Measurements from ENCODE around the gene NOS1AP.
"Not testable (repeated sequence)": the region's sequence is repeated elsewhere in the genome, so short reads cannot be mapped to it uniquely, and the experiment has no call there.

The NOS1AP gene

DNA sequence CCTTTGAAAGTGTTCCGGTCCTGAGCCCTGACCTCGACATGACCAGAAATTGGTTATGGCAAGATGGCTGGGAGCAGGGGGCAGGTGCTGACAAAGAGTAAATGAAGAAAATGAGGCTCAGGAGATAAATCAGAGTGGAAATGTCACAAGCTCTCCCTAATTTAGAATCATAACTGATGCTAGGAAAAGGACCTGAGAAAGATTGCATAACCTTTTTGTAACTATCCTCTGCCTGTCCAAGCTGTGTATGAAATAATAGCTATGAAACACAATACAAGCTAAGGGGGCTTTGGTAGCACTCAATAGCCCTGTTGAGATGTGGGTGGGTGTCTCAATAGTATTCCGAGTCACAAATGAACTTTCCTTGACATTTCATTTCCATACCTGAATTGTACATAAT is 12.9 kb upstream of the NOS1AP start:
- DNase-seq (ENCODE audit: low read depth in 1 of 2, low spot score in 1 of 2): no peak

DNA sequence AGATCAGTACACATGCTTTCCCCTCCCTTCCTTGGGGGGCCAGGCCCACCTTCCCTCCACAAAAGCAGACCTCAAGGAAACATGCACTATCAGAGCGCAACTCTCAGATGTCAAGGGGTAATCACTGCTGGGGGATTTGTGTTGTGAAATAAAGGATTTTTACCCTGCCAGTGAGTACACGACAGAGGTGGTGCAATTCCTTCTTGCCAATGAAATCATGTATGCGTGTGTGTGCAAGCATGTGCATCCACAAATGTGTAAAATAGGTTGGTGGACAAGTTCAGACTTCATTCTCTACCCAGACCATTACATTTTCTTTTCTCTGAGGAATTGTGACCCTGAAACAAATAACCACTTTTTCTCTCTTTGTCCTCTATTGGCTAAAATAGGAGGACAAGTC is 9.8 kb upstream of the NOS1AP start:
- no peak for DNase-seq (ENCODE audit: low read depth in 1 of 2, low spot score in 1 of 2)

DNA sequence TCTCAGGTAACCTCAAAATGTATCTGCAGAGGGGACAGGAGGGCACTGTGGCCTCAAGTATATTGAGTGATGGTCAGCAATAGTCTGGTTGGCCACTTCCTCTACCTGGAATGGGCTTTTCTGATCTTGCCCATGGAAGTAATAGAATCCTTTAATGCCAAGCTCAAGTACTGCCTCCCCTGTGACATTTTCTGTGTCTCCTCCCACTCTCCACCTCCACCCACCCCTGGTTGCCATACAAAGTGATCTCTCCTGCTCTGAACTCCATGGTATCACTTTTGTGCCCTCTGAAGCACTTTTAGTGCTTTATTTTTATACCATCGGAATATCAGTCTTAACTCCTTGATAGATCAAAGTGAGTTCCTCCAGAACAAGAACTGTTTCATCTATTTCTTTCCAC is 9.2 kb upstream of the NOS1AP start:
- no peak for DNase-seq (ENCODE audit: low read depth in 1 of 2, low spot score in 1 of 2)

DNA sequence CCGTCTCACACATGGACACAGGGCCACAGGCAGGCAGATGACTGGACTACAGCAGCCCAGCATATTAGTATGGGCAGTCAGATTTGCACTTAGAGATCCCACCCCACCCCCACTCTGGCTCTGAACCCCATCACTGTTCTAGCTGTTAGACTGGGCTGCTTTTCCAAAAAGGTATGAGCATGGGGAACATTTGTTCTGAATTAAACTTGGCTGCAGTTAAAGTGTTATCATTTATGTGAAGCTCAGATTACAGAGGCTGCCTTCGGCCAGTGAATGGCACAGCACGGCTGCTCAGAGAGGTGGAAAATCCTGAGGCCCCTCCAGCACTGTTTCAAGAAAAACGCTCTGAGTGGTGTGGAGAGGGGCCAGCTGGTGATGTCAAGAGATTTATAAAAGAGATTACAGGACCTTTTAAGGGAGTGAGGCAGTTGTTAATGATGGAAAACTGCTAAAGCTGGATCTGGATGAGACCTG is 6.9 kb upstream of the NOS1AP start:
- DNase-seq (ENCODE audit: low read depth in 1 of 2, low spot score in 1 of 2): no peak

DNA sequence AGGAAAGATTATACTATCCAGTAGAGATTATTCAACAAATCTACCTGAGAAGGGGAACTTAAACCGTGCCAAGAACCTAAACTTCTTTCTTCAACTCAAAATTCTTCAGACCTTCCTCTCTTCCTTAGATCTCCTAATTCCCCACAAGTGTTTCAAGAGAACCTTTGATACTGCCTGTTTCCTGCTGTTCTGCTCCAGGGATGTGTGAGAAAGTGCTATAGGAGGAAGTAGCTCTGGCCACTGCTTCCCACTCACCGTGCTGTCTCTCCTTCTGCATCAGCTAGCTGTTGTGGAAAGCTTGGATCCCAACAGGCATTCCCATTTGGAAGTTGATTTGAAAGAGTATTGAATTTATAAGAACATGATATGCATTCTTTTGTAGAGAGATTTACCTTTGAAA is 4.5 kb upstream of the NOS1AP start:
- DNase-seq (ENCODE audit: low read depth in 1 of 2, low spot score in 1 of 2): no peak

DNA sequence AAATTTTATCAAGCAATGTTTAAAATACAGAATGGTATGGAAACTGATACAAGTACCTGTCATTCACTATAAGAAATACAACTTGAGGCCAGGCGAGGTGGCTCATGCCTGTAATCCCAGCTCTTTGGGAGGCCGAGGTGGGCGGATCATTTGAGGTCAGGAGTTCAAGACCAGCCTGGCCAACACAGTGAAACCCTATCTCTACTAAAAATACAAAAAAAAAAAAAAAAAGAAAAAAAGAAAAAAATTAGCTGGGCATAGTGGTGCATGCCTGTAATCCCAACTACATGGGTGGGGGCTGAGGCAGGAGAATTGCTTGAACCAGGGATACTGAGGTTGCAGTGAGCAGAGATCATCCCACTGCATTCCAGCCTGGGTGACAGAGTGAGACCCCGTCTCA is 2.7 kb upstream of the NOS1AP start:
- not testable (repeated sequence) for DNase-seq (ENCODE audit: low read depth in 1 of 2, low spot score in 1 of 2)

DNA sequence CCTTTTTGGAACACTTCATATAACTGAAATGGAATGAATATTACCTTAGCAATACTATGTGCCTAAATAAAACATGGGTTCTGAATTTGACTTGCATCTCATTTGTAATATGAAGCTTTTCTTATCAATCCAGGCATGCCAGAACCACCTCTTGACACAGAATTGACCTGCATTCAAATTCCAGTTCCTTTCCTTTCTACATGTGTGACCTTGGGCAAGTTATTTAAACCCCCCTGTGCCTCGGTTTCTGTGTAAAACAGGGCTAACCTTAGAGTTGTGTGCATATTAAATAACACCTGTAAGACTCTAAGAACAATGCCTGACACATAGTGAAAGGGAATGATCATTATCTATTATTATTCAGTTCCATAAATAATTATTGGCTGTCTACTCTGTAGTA is 2.0 kb upstream of the NOS1AP start:
- DNase-seq (ENCODE audit: low read depth in 1 of 2, low spot score in 1 of 2): no peak

DNA sequence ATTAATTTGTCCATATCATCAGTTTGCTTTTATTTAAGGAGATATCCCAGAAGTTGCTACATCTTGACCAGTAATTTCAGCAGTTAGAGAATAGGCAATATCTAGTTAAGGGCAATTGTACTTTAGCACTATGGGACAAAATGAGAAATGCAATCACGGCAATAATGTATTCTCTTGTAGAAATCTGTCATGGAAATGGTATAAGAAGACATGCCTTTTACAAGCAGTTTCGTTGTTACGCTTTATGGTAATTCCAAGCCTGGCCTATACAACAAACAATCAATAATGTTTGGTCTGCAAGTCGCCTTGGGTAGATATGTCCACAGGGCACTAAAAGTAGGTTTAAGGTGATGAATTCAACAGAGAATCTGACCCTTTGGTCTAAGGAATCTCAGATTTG is 1.2 kb upstream of the NOS1AP start:
- DNase-seq (ENCODE audit: low read depth in 1 of 2, low spot score in 1 of 2): no peak

DNA sequence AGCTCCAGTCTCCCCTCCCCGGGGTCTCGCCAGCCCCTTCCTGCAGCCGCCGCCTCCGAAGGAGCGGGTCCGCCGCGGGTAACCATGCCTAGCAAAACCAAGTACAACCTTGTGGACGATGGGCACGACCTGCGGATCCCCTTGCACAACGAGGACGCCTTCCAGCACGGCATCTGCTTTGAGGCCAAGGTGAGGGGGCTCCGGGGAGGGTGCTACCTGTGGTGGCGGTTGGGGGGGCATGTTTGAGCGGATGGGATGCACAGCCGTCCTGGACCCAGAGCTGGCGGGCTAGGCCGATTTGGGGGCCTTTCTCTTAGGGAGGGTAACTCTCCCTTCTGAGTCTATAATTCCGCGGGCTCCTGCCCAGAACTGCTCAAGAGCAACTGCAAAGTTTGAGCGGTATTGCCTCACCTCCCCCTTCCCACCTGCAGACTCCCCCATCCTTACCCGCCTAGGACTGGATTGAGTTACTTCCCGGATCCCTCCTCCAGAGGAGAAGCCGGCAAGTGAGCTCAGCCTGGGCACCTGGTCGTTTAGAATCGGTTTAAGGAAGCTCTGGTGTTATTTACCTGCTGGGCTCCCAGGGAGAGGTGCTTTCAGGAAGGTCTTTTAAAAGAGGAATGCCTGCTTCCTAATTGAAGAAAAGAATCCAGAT is 730 bp downstream of the NOS1AP start:
- no peak for DNase-seq (ENCODE audit: low read depth in 1 of 2, low spot score in 1 of 2)

DNA sequence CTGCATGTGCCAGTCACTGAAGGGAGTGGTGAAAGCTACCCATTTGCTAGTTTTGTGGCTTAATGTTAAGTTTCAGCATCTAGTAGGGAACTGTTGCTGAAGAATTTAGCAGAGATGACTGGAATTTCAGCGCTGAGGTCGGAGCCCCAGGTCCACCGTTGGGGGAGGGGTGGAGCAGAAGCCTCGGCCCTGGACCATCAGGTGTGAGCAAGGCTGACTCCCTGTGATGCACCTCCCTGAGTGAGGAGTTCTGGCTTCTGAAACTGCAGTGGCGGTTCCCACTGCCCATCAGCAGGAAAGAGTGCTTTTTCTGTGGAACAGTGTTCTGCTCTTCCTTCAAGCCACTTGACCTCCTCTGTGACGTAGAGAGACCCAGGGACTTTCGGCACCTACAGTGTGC is 1.3 kb downstream of the NOS1AP start:
- DNase-seq (ENCODE audit: low read depth in 1 of 2, low spot score in 1 of 2): no peak

DNA sequence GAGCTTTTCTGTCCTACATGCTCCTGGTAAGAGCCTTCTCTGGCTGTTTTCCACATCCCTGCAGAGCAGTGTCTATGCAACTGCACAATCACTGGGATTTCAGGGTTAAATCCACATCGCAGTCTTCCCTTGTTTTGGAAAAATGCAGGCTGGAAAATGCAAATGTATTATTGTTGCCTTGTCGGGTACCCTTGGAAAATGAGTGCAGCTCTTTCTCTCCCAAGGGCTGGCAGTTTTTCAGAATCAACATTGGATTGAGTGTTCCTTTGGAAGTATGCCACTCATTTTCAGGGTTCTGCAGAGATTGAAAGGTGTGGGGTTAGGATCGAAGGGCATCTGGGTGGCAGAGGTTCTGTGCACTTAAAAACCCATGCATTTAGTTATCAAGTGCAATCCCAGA is 3.2 kb downstream of the NOS1AP start:
- DNase-seq (ENCODE audit: low read depth in 1 of 2, low spot score in 1 of 2): no peak

DNA sequence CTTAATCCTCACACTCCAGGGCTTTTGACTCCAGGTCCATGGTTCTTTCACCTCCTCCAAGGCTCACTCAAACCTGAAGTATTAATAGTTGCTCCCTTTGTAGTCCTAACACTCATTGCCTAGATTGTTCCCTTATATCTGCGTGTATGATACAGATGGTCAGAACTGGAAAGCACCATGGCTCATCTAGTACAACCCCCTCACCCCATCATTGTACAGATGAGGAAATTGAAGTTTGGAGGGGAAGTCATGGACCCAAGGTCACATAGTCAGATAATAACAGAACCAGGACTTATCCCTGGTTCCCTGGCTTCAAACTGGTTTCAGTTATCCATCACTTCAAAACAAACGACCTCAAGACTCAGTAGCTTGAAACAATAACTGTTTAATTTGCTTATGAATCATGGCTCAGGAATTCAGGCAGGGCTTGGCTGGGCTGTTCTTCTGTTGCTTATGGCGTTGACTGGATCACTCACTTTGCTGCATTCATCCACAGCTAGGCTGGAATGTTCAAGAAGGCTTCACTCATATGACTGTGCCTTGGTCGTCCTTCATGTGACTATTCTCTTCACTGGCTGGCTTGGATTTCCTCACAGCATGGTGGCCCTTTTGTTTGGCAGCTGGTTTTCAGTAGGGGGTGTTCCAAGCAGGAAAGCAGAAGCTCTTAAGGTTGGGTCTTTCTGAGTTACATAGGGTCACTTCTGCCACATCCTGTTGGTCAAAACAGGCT is 5.0 kb downstream of the NOS1AP start:
- DNase-seq (ENCODE audit: low read depth in 1 of 2, low spot score in 1 of 2): no peak

DNA sequence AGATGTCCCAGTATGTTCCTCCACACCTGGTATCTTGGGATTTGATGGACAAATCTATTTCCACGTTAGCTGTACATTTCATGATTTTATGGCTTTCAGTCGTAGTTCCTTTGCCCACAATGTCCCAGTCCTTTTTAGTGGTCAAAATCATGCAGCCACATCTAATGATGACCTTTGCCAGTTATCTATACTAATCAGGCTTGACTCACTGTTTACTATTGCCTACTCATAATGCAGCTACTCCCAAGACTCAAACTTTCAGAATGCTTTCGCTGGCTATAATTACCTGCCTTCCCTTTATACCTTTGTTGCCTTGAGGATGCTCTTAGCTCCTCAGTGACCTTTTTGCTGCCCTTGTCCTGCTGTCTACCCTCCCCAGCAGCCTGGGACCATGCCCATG is 6.4 kb downstream of the NOS1AP start:
- DNase-seq (ENCODE audit: low read depth in 1 of 2, low spot score in 1 of 2): no peak

DNA sequence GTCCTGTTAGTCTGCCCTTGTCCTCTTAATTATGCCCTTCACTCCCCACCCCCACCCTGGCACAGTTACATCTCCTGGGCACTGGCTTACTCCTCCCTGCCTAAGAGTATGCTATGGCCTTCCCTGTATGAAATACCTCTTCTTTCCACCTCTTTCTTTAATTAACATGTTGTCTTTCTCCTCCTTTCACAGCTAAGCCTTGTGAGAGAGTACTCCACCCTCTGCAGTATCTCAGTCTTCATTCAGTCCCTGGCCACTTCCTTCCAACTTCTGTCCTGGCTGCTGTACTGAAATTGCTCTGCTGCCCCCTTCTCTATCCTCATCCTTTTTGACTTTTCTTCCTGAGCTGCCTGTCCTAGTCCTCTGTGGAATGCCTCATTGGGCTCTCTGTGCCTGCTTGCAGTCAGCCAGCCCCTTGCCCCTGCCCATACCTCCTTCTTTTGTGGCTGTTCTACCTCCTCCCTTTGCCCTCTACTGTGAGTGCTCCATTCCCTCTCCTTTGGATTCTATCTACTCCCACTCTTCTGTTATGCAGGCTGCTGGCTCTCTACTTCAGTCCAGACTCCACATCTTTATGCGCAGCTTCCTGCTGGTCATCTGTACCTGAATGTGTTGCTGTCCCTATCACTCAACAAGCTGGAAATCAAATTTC is 8.3 kb downstream of the NOS1AP start:
- no peak for DNase-seq (ENCODE audit: low read depth in 1 of 2, low spot score in 1 of 2)

DNA sequence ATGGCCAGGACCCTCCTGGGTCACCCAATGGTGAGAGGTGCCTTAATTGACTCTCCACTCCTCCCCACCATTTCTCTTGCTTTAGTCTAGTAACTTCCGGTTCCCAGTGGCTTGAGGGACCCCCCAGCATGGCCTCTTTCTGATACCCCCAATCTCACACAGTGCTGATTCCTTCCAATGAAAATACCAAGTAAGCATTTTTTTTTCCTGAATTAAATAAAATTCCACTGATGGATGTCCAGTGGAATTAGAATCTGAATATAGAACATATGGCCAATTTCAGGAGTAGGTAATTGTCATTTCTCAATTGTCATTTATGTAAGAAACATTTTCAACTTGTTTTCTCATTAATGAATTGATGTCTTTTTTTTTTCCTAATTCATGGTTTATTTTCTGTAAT is 9.5 kb downstream of the NOS1AP start:
- DNase-seq (ENCODE audit: low read depth in 1 of 2, low spot score in 1 of 2): no peak

DNA sequence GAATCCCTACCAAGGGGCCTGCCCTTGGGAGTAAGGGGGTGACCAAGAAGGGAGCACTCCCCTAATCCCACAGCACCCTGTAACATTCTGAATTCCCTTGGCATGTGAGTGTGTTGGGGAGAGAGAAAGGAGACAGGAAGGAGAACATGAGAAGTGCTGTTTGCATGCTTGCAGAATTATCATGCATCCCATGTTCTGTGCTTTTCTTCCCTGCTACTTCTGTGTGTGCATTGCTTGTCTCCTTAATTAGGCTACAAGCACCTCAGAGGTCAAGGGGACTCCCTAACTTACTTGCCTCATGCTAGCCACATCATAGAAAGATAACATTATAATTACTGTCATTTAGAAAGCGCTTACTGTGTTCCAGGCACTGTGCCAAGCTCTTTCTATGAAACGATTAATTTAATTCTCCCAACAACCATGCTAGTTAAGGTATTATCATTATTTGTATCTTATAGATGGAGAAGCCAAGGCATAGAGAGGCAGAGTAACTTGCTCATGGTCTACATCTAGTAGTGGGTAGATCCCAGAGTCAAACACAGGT is 11.1 kb downstream of the NOS1AP start:
- DNase-seq (ENCODE audit: low read depth in 1 of 2, low spot score in 1 of 2): no peak

DNA sequence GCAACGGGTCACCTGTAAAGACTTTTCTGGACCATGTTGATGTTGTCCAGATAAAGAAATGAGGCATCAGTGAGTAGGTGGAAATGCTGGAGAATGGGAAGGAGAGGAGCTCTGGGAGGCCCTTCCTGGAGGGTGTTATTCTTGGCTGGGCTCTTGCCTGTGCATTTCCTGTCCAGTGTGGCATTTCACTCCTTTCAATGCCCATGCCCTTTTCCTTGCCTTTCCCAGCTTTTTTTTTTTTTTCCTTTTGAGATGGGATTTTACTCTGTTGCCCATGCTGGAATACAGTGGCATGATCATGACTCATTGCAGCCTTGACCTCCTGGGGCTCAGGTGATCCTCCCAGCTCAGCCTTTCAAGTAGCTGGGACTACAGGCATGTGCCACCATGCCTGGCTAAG is 11.8 kb downstream of the NOS1AP start:
- no peak for DNase-seq (ENCODE audit: low read depth in 1 of 2, low spot score in 1 of 2)

DNA sequence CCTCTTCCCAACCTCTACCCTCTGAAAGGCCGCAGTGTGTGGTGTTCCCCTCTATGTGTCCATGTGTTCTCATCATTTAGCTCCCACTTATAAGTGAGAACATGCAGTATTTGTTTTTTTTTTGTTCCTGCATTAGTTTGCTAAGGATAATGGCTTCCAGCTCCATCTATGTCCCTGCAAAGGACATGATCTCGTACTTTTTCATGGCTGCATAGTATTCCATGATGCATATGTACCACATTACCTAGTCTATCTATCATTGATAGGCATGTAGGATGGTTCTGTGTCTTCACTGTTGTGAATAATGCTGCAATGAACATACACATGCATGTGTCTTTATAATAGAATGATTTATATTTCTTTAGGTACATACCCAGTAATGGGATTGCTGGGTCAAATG is 12.6 kb downstream of the NOS1AP start:
- DNase-seq (ENCODE audit: low read depth in 1 of 2, low spot score in 1 of 2): not testable (repeated sequence)

DNA sequence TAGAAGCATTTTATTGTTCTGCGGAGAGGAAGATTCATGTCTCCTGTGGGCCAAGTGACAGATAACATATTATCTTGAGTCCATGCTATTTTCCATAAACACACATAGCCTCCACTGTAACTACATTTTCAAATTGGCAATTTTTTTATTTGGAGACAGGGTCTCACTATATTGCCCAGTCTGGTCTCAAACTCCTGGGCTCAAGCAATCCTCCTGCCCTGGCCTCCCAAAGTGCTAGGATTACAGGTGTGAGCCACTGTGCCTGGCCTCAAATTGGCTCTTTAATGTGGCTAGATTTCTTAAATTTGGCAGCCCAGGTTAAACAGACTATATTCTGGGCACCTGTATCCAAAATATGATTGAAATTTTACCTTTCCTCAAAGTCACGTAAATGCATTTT is 13.8 kb downstream of the NOS1AP start:
- DNase-seq (ENCODE audit: low read depth in 1 of 2, low spot score in 1 of 2): no peak

DNA sequence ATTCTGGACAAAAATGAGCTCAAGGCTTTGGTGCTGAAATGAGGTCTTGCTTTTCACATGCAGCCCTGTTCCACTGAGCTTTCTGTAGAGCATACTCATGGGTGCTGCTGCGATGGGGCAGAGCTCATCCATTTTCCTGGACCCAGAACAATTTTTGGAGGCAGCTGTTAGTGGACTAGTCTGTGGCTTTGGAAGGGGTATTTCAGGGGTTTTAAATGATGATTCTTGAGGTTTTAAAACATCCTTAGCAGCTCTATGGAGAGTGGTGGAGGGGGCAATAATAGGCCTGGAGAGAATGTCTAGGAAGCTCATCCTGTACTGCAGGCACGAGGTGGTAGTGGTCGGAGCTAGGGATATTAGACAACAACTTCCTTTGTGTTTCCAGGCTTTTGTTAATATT is 16.5 kb downstream of the NOS1AP start:
- no peak for DNase-seq (ENCODE audit: low read depth in 1 of 2, low spot score in 1 of 2)

DNA sequence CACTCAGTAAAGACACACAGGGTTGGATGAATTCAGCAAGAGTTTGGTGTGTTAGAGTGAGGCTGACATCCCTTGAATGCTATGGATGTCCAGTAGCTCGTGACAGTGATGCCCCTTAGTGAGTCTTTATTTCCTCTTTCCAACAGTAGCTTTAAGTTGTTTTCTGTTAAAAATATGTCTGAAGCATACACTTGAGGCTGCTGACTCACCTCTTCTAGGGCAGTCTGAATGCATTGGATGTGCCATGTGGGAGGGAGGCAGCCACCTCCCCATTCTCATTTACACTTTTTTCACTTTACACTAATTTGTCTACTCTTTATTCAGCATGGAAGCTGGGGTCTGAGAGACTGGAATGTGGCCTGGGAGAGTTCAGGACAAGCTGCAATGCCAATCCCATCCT is 17.6 kb downstream of the NOS1AP start:
- no peak for DNase-seq (ENCODE audit: low read depth in 1 of 2, low spot score in 1 of 2)

DNA sequence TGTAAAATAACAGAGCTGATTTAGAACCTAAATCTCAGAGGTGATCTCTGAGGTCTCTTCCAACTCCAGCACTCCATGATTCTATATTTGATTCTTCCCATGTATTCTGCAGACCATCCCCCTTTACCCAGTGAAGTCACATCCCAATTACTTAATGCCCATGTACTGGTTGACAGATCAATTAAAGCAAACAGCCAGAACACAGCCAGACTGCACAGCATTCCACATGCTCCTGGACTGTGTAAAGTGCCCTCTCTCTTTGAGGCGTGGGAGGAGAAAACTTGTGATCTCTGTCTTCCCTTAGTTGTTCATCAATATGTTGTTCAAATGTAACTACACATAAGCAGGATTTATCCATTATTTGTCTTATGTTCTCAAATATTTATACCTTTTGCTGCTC is 18.1 kb downstream of the NOS1AP start:
- no peak for DNase-seq (ENCODE audit: low read depth in 1 of 2, low spot score in 1 of 2)
